A673 (cell line): ENCODE measurements around the gene EEF1A2.

Experiments
- CTCF ChIP-seq: fragments of 300-800, 200-600 bp; sonication (generic); conservative IDR thresholded peaks from 2 replicates; pipeline ENCODE4 v1.5.1; 2017; ENCODE audit warnings: low read depth, mild to moderate bottlenecking, antibody characterized with exemption, low read length, moderate library complexity, mixed read lengths
- EZH2 ChIP-seq: fragments of 200-600 bp; sonication (generic); IDR thresholded peaks from 2 replicates; pipeline ENCODE4 v1.6.1; 2017; ENCODE audit warnings: borderline replicate concordance, low read depth, mild to moderate bottlenecking, mixed read lengths, antibody characterized with exemption, low read length; ENCODE audit not compliant: poor library complexity, severe bottlenecking

DNA sequence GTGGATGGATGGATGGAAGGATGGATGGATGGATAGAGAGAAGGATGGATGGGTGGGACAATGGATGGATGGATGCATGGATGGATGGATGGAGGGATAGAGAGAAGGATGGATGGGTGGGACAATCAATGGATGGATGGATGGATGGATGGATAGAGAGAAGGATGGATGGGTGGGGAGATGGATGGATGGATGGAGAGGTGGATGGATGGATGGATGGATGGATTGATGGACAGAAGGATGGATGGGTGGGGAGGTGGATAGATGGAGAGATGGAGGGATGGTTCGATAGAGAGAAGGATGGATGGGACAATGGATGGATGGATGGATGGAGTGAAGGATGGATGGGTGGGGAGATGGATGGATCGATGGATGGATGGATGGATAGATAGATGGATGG lies 6.4 kb downstream of the EEF1A2 start:
- TF ChIP-seq EZH2 (no peak), CTCF (no peak)
